Measurements from ENCODE around the gene NEDD9.

Gene NEDD9

DNA sequence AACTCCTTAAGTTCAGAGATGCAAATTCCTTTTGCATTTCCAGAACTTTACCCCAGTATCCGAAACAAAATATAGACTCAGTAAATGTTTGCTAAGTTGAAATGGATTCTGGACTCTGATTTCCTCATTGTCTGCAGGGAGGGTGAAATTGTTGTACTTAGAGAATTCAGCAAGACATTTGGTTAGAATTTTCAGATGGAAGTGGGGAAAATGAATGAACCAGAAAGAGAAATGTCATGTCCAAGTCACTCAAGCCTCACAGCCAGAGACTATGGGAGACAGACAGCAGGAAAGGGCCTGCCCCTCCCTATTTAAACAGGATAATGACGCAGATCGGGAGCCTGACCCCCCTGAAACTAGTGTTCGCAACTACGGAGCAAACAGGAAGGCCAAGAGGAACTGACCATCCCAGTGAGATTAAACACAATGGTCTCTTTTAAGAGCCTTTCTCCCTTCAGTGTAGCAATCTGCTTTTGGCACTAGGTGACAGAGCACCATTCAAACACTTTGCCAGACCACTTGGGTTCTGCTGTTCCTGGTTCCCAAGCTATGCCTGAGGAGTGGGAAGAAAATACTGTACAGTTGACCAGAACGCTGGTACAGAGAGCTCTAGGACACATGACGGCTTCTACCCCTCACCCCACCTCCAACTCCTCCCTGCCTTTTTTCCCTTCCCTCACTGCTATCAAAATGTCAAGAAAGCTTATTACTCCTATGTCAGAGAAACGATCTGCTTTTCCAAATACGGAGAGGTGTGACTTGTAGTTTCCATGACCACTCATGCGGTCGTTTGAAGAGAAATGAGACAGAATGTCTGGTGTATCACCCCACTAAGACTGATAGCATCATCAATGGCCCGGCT is 13.7 kb downstream of the NEDD9 start:
- DNase-seq (ENCODE audit: low read depth in 1 of 2, low spot score in 1 of 2), result no peak

DNA sequence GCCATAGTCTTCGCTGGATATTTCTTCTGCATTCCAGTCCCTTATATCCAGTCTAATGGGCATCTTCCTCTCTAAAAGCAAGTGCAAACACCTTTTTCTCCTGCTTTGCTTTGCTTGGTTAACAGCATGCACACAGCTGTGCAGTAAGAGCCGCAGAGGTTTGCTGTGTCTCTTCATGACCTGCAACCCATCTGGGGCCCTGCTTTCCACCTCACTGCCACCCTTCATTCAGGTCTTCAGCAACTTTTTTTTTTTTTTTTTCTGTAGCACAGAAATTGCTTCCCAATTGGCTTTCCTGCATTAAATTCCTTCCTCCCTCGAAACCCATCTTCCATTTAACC is 14.4 kb downstream of the NEDD9 start:
- no peak for DNase-seq (ENCODE audit: low read depth in 1 of 2, low spot score in 1 of 2)

DNA sequence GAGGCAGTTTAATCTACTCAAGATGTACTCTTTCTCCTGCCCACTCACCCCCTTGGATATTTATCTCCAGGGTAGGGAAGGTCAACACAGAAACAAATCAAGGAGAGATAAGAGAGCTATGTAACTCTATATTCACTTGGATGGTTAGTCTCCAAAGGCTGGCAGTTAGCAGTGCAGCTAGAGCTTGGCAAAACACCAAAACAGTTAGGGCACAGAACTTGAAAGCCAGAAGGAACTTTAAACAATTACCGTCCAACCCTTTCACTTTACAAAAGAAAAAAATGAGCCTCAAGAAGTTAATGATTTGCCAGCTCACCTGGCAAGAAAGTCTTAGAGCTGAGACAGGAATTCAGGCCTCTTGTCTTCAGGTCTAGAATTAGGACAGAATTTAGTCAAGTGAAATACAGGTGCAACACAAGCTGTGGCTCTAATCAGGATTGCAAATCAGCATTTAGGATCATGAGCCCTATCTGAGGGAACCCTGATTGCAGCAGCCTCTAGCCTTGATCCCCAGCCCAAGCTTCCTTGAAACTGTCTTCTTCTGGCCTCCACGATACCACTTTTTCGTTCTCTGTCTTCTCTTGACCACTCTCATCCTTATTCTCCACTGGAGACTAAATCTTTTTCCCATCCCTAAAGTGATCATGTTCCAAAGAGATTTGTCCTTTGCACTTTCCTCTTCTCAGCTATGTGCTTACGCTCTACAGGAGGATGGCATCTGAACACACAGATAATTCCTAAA is 14.9 kb downstream of the NEDD9 start:
- DNase-seq (ENCODE audit: low read depth in 1 of 2, low spot score in 1 of 2), result no peak

DNA sequence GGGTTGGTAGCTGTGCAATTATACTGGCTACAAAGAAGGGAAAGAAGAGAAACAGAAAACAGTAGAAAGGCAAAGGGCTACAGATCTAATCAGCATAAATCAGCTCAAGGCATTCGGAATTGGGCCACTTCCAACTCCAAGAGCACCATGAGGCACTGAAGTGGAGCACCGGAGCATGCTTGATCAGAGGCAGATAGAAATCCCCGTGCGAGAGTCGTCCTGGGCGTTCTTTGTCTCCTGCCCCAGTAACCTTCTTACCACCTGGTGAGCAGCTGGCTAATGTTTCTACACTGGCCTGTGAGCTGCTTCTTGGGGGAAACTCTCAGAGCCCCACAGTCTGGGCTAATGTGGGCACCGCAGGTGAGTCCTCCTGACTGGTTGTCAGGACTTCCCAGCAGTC is 16.7 kb downstream of the NEDD9 start:
- DNase-seq (ENCODE audit: low read depth in 1 of 2, low spot score in 1 of 2), result no peak

DNA sequence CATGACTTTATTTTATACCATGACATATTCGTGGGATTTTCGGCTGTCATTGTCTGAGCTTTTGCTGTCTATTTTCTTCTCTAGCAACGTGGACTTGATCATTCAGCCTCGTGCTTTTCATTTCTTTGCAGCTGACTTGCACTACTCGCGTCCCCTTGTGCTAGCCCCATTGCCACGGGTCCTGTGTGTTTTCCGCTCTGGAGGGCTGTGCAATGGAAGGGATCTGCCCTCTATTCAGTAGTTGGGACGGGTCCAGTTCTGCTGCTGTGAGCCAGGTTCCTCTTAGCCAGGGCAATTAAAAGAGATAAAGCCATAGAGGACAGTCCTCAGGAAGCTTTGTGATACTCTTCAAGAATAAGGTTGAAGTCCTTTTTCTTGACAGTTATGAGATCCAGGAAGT is 17.6 kb downstream of the NEDD9 start:
- no peak for DNase-seq (ENCODE audit: low read depth in 1 of 2, low spot score in 1 of 2)

DNA sequence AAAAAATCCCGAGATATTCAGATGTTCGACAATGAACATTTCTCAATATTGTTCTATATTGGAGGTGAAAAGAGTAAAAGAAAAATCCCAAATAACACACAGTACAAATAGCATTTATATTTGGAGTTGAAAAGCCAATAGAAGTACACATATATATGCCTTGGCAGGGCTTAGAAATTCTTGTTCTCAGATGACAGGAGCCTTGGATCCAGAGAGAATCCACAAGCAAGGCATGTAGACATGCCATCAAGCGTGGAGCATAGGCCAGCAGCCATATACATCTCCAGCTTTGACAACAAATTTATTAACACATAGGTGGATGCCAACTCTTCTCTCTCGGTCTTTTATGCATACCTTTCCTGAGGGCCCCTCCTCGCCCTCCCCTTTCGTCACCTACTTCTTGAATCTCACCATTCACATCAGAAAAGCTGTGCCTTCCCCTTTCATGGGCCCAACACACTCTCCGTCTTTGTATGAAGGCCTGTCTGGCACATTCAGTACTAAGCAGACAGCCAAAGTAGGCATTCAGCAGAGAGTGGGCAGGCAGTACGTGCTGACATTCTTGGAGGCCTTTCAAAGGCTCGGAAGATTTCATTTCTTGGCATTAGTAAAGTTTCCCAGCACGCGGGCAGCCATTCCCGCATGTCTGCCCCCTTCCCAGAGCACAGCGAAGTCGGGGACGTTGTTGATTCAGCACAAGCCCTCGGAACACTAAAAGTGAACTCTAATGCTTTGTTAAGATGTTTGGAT is 18.2 kb downstream of the NEDD9 start:
- no peak for DNase-seq (ENCODE audit: low read depth in 1 of 2, low spot score in 1 of 2)

DNA sequence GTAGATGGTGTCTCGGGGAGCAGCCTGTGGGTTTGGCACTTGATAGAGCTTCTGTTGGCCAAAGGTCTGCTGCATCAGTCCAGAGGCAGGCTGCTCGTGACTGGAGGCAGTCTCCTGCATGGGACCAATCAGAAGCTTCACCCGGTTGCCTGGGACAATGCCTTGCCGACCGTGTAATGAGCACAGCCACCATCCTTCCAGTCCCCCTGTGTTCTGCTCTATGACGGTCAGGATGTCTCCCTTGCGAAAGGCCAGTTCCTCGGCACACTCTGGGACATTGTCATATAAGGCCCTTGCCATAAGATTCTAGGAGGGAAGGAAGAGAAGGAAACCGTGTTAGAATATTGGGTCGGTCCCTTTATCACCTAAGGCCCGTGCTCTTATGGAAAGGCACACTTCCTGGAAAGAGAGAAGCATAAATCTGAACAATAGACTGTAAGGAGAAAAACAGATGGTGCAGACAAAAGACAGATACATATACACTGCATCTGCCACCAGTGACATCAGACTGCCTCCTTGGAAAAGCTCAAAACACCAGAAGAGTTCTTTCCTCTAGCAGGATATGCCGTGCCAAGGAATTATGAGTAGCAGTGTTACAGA is 18.9 kb downstream of the NEDD9 start:
- DNase-seq (ENCODE audit: low read depth in 1 of 2, low spot score in 1 of 2), result no peak

DNA sequence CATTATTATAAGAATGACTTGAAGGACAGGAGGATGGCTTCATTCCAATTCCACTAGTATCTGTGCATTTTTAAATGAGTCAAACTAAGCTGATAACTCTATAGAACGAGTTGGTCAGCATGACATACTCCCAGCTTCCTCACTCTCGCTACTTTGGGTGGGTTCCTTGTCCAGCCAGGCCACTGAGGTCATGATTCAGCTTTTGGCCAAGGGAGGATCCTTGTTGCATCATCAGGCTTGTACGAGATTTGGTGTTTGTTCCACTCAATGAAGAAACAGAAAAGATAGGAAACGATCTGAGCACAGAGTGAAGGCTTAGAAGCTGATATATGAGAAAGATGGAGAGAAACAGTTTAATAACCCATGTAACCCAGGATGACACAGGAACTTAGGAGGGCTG is 19.8 kb downstream of the NEDD9 start:
- no peak for DNase-seq (ENCODE audit: low read depth in 1 of 2, low spot score in 1 of 2)

DNA sequence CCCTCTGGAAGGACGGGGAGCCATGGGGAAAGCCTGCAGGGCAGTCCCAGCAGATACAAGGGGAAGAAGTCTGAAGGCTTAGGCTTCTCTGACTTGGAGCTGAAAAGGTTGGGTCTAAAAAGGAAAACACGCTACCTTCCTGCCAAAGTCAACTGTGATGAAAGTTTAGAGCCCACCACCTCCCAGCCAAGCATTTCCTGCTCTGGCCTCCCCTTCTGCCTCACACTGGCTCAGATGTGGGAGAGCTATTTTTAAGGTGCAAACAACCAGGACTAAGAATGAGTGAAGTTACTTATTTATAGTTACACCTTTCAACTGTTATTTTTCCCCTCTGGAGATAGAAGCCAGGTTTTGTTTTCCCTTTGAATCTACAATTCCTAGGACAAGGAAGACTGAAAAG is 21.2 kb downstream of the NEDD9 start:
- no peak for DNase-seq (ENCODE audit: low read depth in 1 of 2, low spot score in 1 of 2)

DNA sequence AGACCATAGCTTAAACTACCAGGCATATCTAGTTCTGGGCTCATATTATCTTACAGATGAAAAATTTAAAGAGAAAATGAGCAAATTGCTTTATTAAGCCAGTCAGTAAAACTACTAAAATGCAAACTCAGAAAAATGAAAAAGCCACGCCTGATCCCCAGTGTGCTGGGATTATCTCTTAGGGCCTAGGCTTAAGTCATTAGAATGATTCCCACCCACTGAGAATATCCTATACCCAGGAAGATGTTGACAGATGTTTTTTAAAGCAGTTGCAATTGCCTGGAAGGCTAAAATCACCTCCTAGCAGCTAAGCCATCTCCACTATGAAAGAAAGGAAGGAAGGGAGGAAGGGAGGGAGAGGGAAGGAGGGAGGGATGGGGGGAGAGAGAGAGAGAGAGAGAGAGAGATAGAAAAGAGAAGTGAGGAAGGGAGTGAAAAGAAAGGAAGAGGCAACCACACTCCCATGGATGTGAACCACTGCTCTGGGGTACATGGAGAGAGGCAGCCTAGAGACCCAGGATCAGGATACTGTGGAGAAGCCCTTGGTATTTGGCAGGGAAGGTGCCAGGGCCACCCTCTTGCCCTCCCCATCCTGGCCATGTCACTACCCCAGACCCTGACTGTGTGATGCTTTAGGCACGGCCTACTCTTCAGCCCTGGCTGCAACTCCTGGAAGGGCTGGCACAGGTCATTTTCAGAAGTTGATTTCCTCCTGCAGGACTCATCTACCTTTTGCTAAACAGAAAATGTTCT is 21.9 kb downstream of the NEDD9 start:
- no peak for DNase-seq (ENCODE audit: low read depth in 1 of 2, low spot score in 1 of 2)

DNA sequence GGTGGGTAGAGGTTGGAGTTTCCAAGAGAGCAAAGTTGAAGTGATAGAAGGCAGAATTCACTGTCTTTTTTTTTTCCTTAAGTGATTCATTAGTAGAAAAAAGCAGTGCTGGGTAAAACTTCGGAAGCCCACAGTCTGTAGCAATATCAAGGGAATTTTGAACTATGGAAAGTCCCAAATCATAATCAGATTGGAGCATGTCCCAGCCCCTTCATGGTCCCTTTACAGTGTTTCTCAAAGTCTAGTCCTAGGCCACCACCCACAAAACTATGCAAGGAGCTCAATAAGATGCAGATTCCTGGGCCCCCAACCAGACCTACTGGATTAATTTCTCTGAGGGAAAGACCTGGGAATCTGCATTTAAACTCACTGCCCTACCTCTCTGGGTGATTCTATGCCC is 22.6 kb downstream of the NEDD9 start:
- no peak for DNase-seq (ENCODE audit: low read depth in 1 of 2, low spot score in 1 of 2)

DNA sequence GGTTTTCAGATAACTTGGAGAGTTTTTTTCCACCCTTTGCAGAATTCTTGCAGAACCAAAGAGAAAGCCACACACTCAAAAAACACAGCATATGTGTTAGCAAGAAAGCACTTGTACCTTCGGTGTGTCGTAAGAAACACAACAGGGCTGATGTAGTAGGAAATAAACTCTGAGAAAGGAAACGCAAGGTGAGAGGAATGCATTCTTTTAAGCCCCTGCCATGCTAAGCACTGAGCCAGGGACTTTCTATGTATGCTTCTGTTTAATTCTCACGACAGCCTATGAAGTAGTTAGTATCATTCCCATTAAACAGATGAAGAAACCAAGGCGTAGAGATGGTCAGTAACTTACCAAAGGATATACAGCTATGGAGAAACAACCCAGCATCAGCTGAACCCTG is 23.1 kb downstream of the NEDD9 start:
- no peak for DNase-seq (ENCODE audit: low read depth in 1 of 2, low spot score in 1 of 2)

DNA sequence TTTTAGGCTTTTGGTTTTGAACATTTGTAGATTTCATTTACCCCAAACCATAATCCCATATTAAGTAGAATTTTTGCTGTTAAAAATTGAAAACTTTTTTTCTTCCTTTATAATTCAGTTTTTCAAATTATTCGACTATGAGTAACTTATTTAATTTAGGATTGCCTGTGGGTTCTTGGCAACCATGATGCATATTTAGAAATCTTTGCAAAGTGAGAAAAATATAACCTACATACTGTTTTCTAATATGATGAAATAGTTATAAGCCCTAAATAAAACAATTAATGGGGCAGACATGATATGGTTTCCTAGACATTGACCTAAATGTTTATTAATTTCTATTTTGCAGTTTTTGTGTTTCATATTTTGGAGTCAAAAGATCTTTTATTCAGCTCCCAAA is 23.6 kb downstream of the NEDD9 start:
- DNase-seq (ENCODE audit: low read depth in 1 of 2, low spot score in 1 of 2), result no peak

DNA sequence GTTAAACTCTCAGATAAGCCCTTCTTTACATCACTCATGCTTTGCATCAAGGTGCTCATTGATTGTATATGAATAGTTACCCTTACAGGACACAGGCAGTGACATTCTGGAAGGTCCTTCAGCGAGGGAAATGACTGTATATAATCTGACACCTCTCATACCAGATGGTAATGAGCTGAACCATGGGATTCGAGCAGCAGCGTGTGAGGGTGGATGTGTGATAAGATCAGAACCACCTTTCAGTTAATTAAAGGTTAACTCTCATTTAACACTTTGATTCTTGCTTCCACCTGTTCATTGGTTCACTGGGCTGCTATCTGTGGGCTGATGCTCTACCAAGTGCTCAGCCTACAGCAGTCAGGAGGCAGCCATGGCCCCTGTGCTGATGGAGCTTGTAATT is 24.2 kb downstream of the NEDD9 start:
- DNase-seq (ENCODE audit: low read depth in 1 of 2, low spot score in 1 of 2), result no peak

DNA sequence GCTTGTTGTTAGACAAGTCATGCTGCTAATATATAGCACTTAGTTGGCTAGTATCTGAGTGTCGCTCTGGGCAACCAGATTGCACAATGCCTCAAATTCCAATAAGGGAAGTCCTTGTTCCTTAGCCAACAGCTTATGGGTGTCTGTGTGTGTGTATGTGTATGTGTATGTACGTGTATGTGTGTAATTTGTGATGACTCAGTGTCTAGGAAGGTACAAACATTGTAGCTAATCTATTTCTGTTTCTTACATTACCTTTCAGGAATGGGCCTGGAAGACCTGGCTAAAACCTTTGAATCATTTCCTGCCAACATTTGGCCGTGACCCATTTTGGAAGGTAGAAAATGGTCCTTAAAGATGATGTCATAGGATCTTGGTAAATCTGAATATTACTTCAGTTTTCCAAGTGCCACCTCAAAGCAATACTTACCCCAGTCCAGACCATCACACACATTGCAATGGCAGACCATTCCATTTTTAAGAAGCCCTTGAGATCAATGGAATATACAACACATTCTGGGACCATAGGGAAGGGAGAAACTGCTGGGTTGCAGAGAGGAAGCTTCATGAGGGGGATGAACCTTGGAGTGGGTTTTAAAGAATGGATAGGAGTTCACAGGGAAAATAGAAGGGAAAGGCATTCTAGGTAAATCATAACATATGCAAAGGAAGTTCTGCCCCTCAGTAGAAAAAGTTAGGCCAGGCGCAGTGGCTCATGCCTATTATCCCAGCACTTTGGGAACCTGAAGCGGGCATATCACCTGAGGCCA is 25.1 kb downstream of the NEDD9 start:
- DNase-seq (ENCODE audit: low read depth in 1 of 2, low spot score in 1 of 2), result no peak

DNA sequence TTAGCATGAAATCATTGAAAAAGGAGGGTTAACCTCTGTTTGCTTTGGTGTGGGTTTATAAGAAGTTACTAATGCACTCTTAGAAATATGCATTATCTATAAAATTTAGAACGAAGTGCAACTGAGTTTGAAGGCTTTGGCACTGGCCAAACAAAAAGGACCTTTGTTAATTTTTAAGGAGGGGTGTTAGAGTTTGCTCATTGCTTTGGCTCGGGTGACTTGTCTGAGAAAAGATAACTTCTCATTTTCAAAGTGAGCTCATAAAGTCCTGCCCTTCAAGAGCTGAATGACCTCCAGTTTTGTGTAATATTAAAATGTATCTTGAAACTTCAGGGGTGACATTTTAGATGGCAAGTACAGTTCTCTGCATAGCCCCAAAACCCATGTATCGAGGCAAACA is 25.9 kb downstream of the NEDD9 start:
- no peak for DNase-seq (ENCODE audit: low read depth in 1 of 2, low spot score in 1 of 2)

DNA sequence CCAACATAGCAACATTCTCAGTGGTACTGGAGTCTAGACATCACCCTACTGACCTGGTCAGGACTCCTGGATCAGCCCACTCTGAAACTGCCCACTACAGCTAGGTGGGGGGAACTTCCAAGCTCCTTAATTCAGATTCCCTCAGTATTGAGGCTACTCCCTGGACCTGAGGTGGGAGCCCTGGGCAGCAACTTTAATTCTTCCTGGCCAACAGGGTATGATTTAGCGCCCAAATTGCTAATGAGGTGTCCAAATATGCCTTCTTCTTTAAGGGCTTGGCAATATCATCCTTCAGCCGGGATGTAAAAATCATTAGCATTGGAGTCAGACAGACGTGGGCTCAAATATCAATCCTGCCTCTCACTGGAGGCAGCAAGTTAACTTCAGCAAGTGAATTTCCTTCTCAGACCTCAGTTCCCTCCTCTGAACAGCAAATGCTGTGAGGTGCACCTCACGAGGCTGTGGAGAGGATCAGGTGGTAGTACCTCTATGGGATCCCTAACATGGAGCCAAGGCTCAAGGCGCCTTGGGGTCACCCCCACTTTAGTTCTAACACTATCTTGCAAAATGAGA is 27.6 kb downstream of the NEDD9 start:
- DNase-seq (ENCODE audit: low read depth in 1 of 2, low spot score in 1 of 2), result no peak

DNA sequence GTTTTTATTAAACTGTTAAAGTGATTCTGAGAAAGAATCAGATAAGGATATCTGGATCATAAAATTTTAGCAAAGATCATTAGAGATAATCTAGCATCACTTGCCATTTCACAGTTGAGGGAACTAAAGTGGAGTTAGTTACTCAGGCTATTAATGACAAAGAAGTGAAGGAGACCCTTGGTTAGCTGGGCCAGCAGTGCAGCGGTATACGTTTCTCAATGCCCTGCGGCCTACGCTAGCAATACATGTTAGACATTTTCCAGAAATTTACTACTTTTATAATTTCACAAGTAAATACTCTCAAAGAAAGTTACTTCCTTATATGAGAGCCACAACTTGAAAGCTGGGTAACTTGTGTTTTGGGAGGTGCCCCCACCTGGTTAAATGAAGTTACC is 28.5 kb downstream of the NEDD9 start:
- no peak for DNase-seq (ENCODE audit: low read depth in 1 of 2, low spot score in 1 of 2)

DNA sequence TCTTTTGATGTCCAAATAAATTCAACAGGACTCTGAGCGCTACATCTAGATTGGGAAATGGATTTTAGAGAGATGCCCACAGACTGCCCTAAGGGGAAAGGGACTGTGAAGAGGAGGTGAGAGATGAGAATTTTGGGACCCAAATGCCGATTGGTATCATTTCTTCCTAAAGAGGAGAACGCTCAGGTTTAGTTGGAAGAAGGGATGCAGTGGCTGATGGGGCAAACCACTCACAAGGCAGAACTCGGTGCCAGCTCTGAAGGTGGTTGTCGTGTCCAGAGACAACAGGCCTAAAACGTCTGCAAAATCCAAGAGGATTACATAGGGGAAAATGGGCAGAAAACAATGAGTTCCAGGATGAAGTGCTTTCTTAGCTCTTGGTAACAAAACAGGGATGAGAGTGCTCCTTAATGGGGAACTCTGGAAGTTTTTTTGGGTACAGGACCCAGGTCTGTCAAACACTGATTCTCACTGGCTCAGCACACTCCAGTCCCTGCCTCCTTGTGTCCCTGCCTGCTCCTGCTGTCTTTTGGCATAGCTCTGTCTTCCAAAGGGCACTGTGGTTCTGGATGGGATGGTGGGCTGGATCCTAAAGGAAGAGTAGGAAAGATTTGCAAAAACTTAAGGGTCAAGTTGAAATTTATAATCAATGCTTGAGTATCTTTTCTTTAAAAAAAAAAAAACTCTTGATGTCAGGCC is 29.0 kb downstream of the NEDD9 start:
- DNase-seq (ENCODE audit: low read depth in 1 of 2, low spot score in 1 of 2), result no peak
